IPS-NIHi11 (cell line): ENCODE measurements around the gene UBE2Q2.
A peak's percentile ranks its signal among the peaks of the same experiment; 100 is the strongest.

Source experiments
- DNase-seq: peaks from one replicate; pipeline ENCODE4 v3.0.0; 2012; ENCODE audit warnings: mixed read lengths, low spot score

Gene UBE2Q2

DNA sequence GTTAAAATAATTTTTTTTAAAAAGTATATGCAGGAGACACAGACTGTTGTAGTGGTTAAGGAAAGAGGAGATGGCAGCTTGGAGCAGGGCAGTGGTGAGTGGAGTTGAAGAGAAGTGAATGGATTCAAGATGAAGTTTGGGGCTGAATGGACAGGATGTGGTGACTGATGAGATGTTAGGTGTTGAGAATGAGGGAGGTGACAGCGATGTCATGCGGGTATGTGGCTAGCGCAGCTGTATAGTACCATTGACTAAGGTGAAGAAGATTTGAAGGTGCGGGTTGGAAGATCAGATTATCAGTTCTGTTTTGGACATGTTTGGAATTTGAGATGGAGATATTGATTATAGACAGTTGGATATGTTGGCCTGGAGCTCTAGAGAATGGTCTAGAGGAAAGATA is 80.5 kb downstream of the UBE2Q2 start:
- no peak for DNase-seq

DNA sequence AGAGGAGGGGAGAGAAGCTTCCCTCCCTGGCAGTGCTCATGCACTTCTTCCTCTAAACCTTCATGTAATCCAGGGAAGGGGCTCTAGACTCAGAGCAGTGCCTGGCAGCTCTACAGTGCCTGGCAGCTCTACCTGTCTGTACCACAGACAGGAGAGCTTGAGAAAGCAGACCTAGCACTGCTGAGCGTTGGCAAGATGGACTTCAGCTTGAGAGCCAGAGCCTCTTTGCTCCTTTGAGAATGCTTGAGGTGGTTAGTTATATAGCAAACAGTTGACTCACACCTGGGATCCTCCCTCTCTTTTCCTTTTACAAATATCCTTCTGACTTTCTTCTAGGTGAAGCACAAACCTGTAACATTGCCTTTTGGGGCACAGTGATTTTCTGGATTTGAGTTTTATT is 81.3 kb downstream of the UBE2Q2 start:
- no peak for DNase-seq

DNA sequence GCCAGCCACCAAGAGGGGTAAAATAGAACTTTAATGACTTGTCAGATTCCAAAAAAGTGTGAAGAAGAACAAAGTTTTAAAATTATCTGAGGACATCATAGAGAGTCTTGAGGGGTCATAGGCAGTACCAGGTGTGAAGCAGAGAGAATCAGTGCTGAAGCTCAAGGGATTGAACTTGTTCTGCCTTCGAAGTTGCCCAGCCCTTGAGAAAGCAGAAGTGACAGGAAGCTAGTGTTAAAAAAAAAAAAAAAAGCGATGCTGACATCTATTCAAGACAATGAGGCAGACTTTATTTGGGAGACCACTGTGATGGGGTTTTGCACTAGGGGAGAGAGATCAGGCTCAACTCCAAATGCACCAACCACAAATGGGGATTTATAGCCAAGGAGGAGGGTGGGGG is 82.2 kb downstream of the UBE2Q2 start:
- no peak for DNase-seq

DNA sequence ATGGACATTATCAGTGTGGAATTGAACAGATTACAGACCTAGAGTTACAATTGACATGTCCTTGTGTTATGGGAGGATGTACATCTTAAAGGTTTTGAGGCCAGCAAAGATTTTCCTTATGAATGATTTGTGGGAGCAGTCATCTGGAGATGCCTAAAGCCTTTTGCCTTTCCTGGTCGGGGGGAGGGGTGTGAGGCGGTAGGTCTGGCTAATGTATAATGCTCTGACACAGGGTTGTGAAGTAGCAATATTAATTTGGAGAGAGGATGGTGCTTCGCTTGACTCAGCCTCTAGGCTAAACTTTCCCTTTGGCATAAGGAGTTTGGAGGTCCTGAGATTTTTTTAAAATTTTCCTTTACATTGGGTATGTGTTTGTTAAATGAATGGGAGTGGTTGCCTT is 83.7 kb downstream of the UBE2Q2 start:
- no peak for DNase-seq

DNA sequence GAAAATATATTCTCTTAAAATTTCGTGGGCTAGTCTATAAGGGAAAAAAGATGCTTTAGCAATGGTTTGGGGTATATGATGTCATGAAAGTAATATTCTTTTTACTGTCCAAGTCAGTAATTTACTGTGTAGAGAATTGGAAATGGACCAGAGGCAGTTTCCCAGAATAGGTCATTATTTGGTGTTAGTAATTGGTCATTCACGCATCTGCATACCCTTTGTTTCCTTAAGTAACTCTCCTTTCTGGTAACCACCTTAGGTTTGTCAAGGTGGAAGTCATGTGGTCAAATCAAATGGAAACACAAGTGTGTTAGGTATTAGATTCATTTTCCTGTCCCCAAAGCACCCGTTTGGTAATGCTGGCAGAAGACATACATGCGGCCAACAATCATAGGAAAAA is 84.4 kb downstream of the UBE2Q2 start:
- DNase-seq = no peak

DNA sequence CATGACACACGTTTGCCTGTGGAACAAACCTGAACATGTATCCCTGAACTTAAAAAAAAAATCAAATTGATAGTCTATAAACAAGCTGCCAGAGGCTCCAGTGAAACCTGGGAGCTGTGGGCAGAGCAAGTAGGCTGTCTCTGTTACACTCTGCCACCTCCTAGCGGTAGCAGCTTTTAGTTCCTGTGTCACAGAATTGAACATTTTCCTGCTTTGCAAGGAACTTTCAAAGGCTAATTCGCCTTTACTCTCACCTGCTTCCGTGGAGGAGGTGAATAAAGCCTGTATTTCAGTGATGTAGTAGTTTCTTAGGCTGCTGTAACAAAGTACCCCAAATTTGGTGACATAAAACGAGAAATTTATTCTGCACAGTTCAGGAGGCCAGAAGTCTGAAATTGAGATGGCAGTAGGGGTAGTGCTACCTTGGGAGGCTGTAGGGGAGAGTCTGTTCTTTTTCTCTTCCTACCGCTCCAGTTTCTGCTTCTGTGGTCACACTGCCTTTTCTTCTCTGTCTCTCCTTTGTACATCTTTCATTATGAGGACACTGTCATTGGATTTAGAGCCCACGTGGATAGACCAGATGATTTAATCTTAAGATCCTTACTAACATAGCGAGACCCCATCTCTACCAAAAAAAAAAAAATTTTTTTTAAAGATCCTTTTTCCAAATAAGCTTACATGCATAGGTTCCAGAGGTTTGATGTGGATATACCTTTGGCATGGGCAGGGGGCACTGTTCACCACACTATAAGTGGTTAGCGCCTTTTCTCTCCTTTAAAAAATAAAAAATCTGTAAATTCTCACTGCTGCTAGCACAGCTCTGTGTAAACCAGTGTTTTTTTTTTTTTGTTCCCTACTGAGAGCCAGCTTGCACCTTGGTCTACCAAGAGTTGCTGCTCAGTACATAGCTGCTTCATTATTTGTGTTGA is 85.7 kb downstream of the UBE2Q2 start:
- peak; percentile 37 for DNase-seq

DNA sequence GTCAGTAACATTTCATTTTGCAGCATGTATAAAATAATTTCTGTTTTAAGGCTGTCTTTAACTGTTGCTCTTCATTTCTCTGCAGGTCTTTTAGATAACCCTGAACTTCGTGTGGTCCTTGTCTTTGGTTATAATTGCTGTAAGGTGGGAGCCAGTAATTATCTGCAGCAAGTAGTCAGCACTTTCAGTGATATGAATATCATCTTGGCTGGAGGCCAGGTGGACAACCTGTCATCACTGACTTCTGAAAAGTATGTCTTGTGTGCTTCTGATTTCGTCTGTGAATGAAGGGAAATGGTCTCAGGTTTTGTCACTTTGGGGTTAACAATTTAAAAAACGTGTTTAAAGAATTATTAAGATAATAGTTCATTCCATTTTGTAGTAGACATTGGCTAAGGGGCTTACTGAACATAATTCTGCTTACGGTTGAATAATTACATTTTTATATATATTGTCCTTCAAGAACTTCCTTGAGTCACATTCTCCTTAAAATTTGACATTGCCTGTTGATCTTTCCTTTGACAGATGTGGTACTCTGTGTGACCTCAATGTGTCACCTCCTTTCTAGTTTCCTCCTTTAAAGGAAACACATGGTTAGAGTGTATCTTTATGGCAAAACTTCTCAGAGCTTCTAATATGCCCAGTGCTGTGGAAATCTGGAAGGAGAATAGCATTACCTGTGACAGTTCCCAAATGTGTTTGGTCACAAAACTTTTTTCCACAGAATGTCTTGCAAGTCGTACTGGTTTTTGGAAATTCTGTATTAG is 86.7 kb downstream of the UBE2Q2 start:
- DNase-seq = no peak

DNA sequence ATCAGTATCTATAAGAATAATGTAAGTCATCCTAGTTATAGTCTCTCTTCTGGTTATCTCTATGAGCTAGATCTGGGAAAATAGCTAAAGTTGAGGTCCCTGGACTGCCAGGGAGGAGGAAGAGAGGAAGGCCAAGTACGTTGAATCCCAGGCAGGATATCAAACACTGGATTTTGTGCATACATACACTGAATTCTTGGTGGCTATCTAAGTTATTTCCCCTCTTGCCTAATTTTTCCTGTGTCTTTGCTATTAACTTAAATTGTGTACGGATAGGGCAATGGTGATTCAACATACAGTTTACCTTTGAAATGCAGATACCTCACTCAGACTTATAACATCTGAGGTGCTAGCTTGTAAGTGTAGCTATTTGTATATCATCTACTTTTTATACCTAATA is 87.6 kb downstream of the UBE2Q2 start:
- no peak for DNase-seq

DNA sequence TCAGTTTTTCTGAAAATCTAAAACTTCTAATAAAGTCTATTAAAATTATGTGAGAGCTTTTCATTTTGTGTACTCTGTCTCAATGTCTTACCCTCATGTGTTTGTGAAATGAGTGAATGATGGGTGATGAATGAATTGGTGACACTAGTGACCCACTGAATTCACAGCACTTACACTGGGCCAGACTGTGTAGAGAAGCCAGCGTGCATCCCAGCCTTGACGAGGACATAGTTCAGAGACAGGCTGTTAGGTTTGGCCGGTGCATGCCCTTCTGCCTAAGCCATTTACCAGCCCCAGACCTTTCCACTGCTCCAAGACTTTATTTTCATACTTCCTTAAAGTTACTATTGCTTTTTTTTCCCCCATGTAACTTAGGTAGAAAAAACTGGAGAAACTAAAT is 99.2 kb downstream of the UBE2Q2 start:
- DNase-seq = no peak

DNA sequence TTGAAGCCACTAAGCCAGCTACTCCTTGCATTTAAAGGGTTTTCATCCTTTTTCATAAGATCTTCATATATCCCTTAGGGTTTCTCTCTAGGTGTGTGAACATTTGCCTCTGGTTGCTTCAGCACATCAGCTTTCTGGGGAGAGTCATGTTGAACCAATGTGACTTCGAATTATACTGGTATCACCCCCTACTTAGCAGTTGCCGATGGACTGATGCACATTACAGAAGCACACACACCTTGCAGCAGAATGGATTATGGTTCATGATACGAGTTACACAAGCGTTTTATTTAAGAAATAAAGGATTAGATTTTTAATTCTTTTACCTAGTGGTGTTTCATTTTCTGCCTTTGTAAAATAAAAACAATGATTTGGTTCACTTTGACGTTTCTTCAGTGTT is 100.0 kb downstream of the UBE2Q2 start:
- no peak for DNase-seq

DNA sequence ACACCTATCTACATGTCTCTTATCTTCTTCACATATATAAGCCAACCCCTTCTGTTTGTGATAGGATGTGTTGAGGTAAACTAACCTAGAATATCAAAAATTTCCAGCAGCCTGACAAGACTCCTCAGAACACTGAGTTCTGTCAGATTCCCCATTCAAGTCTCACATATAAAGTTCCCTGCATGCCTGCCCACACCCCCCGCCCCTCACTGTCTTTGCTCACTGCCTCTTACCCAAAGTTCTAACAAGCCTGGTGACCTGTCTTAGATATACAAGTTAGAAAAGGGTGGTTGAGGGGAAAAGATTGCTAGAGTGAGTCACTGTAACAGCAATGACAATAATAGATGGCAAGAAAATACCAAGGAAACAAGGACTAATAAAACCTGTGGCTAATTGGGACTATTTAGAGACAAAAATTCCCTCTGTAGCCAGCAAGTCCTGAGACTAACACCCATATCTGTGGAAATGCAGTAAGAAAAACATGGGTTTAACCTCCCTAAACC is 100.5 kb downstream of the UBE2Q2 start:
- no peak for DNase-seq

DNA sequence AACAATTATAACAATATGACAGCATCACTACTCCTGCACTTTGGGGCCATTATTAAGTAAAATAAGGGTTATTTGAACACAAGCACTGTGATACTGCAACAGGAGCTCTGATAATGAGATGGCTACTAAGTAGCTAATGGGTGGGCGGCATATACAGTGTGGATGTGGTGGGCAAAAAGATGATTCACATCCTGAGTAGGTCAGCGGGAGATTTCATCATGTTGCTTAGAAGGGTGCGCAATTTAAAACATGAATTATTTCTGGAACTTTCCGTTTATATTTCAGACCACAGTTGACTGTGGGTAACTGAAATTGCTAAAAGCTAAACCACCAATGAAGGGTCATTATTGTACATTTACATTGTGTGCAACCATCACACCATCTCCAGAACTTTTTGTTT is 102.7 kb downstream of the UBE2Q2 start:
- no peak for DNase-seq

DNA sequence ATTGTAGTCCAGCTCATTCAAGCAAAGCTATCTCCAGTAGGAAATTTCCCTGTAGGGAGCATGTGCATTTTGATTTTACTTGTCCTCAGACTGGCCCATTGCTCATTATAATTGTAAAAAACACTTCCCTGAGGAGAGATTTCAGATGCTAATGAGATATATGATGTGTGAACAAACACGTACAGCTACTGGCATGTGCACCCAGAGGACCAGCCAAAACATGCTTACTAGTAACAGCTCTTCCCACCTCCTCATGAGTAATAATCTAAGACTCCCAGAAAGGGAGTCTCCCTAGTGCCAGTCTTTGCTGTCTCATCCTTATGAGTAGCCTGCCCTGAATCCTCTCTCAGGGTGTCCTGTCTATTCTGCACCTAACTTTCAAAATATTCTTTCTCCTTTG is 103.8 kb downstream of the UBE2Q2 start:
- no peak for DNase-seq

DNA sequence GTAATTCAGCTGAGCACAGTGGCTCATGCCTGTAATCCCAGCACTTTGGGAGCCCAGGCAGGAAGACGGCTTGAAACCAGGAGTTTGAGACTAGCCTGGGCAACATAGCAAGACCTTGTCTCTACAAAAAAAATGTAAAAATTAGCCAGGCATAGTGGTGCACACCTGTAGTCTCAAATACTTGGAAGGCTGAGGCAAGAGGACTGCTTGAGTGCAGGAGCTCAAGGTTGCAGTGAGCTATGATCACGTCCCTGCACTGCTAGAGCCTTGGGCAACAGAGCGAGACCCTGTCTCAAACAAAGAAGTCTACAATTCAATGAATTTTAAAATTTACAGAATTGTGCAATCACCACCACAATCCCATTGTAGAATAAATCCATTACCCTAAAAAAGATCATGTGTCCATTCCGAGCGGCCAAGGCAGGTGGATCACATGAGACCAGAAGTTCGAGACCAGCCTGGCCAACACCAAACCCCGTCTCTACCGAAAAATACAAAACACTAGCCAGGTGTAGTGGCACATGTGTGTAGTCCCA is 105.6 kb downstream of the UBE2Q2 start:
- DNase-seq = no peak
